SU-DHL-6 (cell line): ENCODE results near the gene RHBDD3.

Experiments
- H2AFZ ChIP-seq: fragments of 200-600 bp; sonication (generic); 2 replicates; pipeline ENCODE4 v1.6.1; 2014; ENCODE audit warnings: low read depth, mild to moderate bottlenecking, moderate library complexity, mixed read lengths, antibody characterized with exemption, low read length; ENCODE audit not compliant: severe bottlenecking
- H3F3A ChIP-seq: fragments of 200-600 bp; shearing (Covaris generic); 2 replicates; pipeline ENCODE4 v1.6.0; 2016; ENCODE audit warnings: antibody characterized with exemption, mild to moderate bottlenecking; ENCODE audit not compliant: insufficient read depth
- H3K27ac ChIP-seq: fragments of 200-600 bp; sonication (generic); 2 replicates; pipeline ENCODE4 v1.5.1; 2016; ENCODE audit warnings: low read depth, mild to moderate bottlenecking, low read length, moderate library complexity, mixed read lengths
- H3K27me3 ChIP-seq: fragments of 200-600 bp; sonication (generic), shearing (Covaris generic); 2 replicates; pipeline ENCODE4 v1.6.0; 2014; ENCODE audit warnings: mild to moderate bottlenecking, low read length
- H3K36me3 ChIP-seq: fragments of 200-600 bp; sonication (generic); 2 replicates; pipeline ENCODE4 v1.6.1; 2014; ENCODE audit warnings: mild to moderate bottlenecking, low read length, mixed read lengths
- H3K4me2 ChIP-seq: fragments of 300-600, 200-600 bp; shearing (Covaris generic), sonication (generic); 2 replicates; pipeline ENCODE4 v1.6.0; 2014; ENCODE audit warnings: low read length, low read depth, mild to moderate bottlenecking; ENCODE audit not compliant: poor library complexity, severe bottlenecking
- H3K4me3 ChIP-seq: fragments of 200-600 bp; sonication (generic); 2 replicates; pipeline ENCODE4 v1.5.1; 2014; ENCODE audit warnings: antibody characterized with exemption, low read length, mild to moderate bottlenecking, mixed read lengths; ENCODE audit not compliant: insufficient read depth, poor library complexity, severe bottlenecking
- H3K79me2 ChIP-seq: fragments of 200-600 bp; sonication (generic); 2 replicates; pipeline ENCODE4 v1.6.1; 2014; ENCODE audit warnings: mild to moderate bottlenecking, low read length, moderate library complexity; ENCODE audit not compliant: insufficient read depth
- H3K9ac ChIP-seq: fragments of 200-600 bp; sonication (generic); 2 replicates; pipeline ENCODE4 v1.7.0; 2014; ENCODE audit warnings: mild to moderate bottlenecking, low read length
- H3K9me2 ChIP-seq: fragments of 200-600 bp; sonication (generic); replicated peaks from 2 replicates; pipeline ENCODE4 v1.6.1; 2014; ENCODE audit warnings: low read length; ENCODE audit not compliant: insufficient read depth
- H3K9me3 ChIP-seq: fragments of 200-600 bp; sonication (generic); 2 replicates; pipeline ENCODE4 v1.6.1; 2014; ENCODE audit warnings: low read length, mixed read lengths; ENCODE audit not compliant: insufficient read depth
- H4K20me1 ChIP-seq: fragments of 200-600 bp; sonication (generic); 2 replicates; pipeline ENCODE4 v1.6.1; 2014; ENCODE audit warnings: low read depth, mild to moderate bottlenecking, antibody characterized with exemption, low read length, moderate library complexity, mixed read lengths
- CTCF ChIP-seq: fragments of 200-600 bp; sonication (generic); IDR thresholded peaks from one replicate; pipeline ENCODE4 v1.5.1; 2017; ENCODE audit warnings: antibody characterized with exemption, mild to moderate bottlenecking, low read length, moderate library complexity; ENCODE audit not compliant: insufficient read depth, poor library complexity, severe bottlenecking
- EZH2phosphoT487 ChIP-seq: fragments of 200-600 bp; sonication (generic), shearing (Covaris generic); conservative IDR thresholded peaks from 2 replicates; pipeline ENCODE4 v1.6.1; 2018; ENCODE audit warnings: mild to moderate bottlenecking, antibody characterized with exemption, low read length, moderate library complexity, mixed read lengths

The RHBDD3 gene

GRCh38 chr22:29310065-29310862 lies 42.5 kb upstream of the RHBDD3 start:
- Histone ChIP-seq H4K20me1 (no peaks in the 10 kb centered on the region), H3K4me3 (no peak overlapping the region), H2AFZ (no peak overlapping the region), H3K27me3 (no peaks in the 10 kb centered on the region), H3K79me2 (no peaks in the 10 kb centered on the region), H3K9ac (no peak overlapping the region), H3K36me3 (no peaks in the 10 kb centered on the region), H3K27ac (no peak overlapping the region), H3F3A (no peaks in the 10 kb centered on the region), H3K4me2 (no peak overlapping the region), H3K9me2 (no peaks in the 10 kb centered on the region), H3K9me3 (no peaks in the 10 kb centered on the region)
- no peak for TF ChIP-seq CTCF
- TF ChIP-seq EZH2phosphoT487, result no peak

- Histone ChIP-seq H3K27ac (no peak overlapping the region), H3K36me3 (no peaks in the 10 kb centered on the region), H3F3A (no peaks in the 10 kb centered on the region), H2AFZ (no peak overlapping the region), H4K20me1 (no peaks in the 10 kb centered on the region), H3K9me2 (no peaks in the 10 kb centered on the region), H3K4me3 (no peak overlapping the region), H3K4me2 (no peak overlapping the region), H3K27me3 (no peaks in the 10 kb centered on the region), H3K9ac (no peak overlapping the region), H3K9me3 (no peaks in the 10 kb centered on the region), H3K79me2 (no peaks in the 10 kb centered on the region)
- TF ChIP-seq CTCF (no peak), EZH2phosphoT487 (no peak)
Observed at GRCh38 chr22:29309332-29310064, 41.7 kb upstream of the RHBDD3 start.

- no peak overlapping the region for H3K4me3 ChIP-seq
- no peaks in the 10 kb centered on the region for H4K20me1 ChIP-seq
Observed at GRCh38 chr22:29308791-29309262, 41.0 kb upstream of the RHBDD3 start.

More at GRCh38 chr22:29308791-29309262, 41.0 kb upstream of the RHBDD3 start:
- no peaks in the 10 kb centered on the region for H3K27me3 ChIP-seq
- TF ChIP-seq EZH2phosphoT487 (no peak), CTCF (no peak)
- no peaks in the 10 kb centered on the region for H3K79me2 ChIP-seq
- H3K9me2 ChIP-seq, result no peaks in the 10 kb centered on the region
- H3F3A ChIP-seq, result no peaks in the 10 kb centered on the region
- H3K9ac ChIP-seq, result no peak overlapping the region
- no peak overlapping the region for H3K4me2 ChIP-seq
- H3K36me3 ChIP-seq, result no peaks in the 10 kb centered on the region
- no peak overlapping the region for H3K27ac ChIP-seq
- H2AFZ ChIP-seq, result no peak overlapping the region
- H3K9me3 ChIP-seq, result no peaks in the 10 kb centered on the region
